HG02610 (cell line): ENCODE measurements around the gene LRRC75A.
"Not testable (repeated sequence)": the region's sequence is repeated elsewhere in the genome, so short reads cannot be mapped to it uniquely, and the experiment has no call there.

ENCODE experiments used
- ATAC-seq: cut with Tn5 transposase; IDR thresholded peaks from one replicate; pipeline ENCODE4 v1.9.1; 2021; ENCODE audit warnings: mild to moderate bottlenecking, moderate library complexity; ENCODE audit not compliant: unreplicated experiment

The LRRC75A gene

GRCh38 chr17:16415031-16415924, 76.7 kb downstream of the LRRC75A start, which contains the start of gene TRPV2:
Gene TRPV2 (plus strand): TSS chr17:16415571. CDS start chr17:16417669, 2,098 bp downstream.
- peak; percentile 44 for ATAC-seq

GRCh38 chr17:16407911-16408588, 83.9 kb downstream of the LRRC75A start:
- peak; percentile 80 for ATAC-seq

- no peak for ATAC-seq
Observed at GRCh38 chr17:16406742-16407674, 85.0 kb downstream of the LRRC75A start.

- ATAC-seq = not testable (repeated sequence)
Observed at GRCh38 chr17:16403847-16404246, 88.1 kb downstream of the LRRC75A start.

- ATAC-seq = peak; percentile 92
Observed at GRCh38 chr17:16398270-16399267, 93.4 kb downstream of the LRRC75A start.

- ATAC-seq = not testable (repeated sequence)
Observed at GRCh38 chr17:16396693-16397092, 95.3 kb downstream of the LRRC75A start.

GRCh38 chr17:16395887-16396286, 96.1 kb downstream of the LRRC75A start:
- ATAC-seq = not testable (repeated sequence)

- not testable (repeated sequence) for ATAC-seq
Observed at GRCh38 chr17:16392491-16392890, 99.5 kb downstream of the LRRC75A start.
